ENCODE results near the gene HDAC9.

- TF ChIP-seq CTCF (IDR thresholded peaks at IDR 0.05) = peak; percentile 67 to 87 (median 69)
- no peak for TF ChIP-seq EP300 (IDR thresholded peaks at IDR 0.05)
- TF ChIP-seq POLR2A (IDR thresholded peaks at IDR 0.05) = no peak
Measured at GRCh38 chr7:18666107-18666728, 170.7 kb downstream of the HDAC9 start.
